Prostate gland (tissue), 2 donors: Measurements from ENCODE around the gene ABHD16B.

Experiments
- POLR2AphosphoS5 ChIP-seq: sonication (generic); formaldehyde crosslinking; IDR thresholded peaks from one replicate; pipeline ENCODE4 v1.6.1; 2017; ENCODE audit warnings: antibody characterized with exemption
- TF ChIP-seq, protein P1 (sequence below), 4 experiments: fragments of 200-600 bp in 2 of 4; fragments of 450-650 bp in 2 of 4; sonication (generic) in 2 of 4; IDR thresholded peaks; 1 replicate in 3 of 4; 2 replicates in 1 of 4; pipeline ENCODE4 v1.5.1; 2016 to 2019; ENCODE audit warnings: antibody characterized with exemption in 4 of 4, mild to moderate bottlenecking in 2 of 4, moderate library complexity in 2 of 4

DNA sequence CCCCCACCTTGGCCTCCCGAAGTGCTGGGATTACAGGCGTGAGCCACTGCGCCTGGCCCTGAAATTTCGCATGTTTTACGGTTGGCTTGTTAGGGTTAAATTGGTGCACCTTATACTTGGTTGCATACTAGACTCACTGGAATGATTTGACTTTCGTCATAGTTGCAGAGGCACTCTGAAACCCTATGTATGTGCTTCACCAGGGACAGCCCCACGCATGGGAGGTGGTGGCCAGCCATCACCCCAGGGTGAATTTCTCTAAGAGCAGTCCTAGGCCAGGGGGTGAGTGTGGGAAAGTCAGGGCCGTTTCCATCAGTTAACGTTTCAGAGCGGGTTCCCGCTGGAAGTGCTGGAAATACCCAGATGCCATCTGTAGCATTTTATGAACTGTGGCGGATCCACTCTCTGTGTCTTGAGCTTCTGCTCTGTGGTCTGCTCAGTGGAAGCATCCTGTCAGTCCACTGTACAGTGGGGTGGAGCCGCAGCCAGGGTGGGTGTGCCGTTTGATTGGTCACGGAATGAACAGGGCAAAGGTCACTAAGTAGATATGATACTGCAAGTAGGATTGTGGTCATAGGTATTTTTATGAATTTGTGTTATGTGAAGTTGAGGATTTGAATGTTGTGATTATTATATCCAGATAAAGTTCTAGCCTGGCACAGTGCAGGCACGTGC, 46.8 kb downstream of the ABHD16B start:
- no peak for TF ChIP-seq POLR2AphosphoS5
- TF ChIP-seq, protein P1, sequence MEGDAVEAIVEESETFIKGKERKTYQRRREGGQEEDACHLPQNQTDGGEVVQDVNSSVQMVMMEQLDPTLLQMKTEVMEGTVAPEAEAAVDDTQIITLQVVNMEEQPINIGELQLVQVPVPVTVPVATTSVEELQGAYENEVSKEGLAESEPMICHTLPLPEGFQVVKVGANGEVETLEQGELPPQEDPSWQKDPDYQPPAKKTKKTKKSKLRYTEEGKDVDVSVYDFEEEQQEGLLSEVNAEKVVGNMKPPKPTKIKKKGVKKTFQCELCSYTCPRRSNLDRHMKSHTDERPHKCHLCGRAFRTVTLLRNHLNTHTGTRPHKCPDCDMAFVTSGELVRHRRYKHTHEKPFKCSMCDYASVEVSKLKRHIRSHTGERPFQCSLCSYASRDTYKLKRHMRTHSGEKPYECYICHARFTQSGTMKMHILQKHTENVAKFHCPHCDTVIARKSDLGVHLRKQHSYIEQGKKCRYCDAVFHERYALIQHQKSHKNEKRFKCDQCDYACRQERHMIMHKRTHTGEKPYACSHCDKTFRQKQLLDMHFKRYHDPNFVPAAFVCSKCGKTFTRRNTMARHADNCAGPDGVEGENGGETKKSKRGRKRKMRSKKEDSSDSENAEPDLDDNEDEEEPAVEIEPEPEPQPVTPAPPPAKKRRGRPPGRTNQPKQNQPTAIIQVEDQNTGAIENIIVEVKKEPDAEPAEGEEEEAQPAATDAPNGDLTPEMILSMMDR (IDR thresholded peaks at IDR 0.05), result no peak
